ENCODE results near the gene LDB3.

Gene LDB3

DNA sequence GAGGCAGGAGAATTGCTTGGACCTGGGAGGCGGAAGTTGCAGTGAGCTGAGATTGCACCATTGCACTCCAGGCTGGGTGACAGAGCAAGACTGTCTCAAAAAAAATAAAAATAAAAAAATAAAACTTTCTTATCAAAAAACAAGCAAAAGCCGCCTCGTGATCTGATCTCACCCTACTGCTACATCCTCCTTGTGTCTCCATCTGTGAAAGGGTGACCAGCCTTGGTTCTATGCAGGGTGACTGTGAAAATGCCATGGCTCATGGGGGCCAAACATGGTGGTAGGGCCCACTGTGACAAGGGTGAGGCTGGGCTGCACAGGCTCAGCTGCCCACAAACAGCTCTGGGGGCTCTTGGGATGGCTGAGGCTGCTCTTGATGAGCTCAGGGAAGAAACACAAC lies 14.9 kb upstream of the LDB3 start:
- peaks cover 8% of the 10 kb centered on the region for H3K4me1 ChIP-seq (ENCODE audit: control insufficient read depth, insufficient read depth, low read length)
- CTCF ChIA-PET, result no interaction called here
- POLR2A ChIA-PET, result no interaction called here
- no peaks in the 10 kb centered on the region for H3K36me3 ChIP-seq (ENCODE audit: control insufficient read depth in 2 of 2, insufficient read depth in 1 of 2, low read length in 2 of 2)
- no peak overlapping the region for H3K27ac ChIP-seq (ENCODE audit: extremely low read depth, low read depth, low read length)
- no peak for TF ChIP-seq ZNF514 (tag by site-specific recombination; IDR thresholded peaks at IDR 0.05)
- no peak for TF ChIP-seq REPIN1 (tag by site-specific recombination; IDR thresholded peaks at IDR 0.05; ENCODE audit: low read depth)
- TF ChIP-seq, protein P1, sequence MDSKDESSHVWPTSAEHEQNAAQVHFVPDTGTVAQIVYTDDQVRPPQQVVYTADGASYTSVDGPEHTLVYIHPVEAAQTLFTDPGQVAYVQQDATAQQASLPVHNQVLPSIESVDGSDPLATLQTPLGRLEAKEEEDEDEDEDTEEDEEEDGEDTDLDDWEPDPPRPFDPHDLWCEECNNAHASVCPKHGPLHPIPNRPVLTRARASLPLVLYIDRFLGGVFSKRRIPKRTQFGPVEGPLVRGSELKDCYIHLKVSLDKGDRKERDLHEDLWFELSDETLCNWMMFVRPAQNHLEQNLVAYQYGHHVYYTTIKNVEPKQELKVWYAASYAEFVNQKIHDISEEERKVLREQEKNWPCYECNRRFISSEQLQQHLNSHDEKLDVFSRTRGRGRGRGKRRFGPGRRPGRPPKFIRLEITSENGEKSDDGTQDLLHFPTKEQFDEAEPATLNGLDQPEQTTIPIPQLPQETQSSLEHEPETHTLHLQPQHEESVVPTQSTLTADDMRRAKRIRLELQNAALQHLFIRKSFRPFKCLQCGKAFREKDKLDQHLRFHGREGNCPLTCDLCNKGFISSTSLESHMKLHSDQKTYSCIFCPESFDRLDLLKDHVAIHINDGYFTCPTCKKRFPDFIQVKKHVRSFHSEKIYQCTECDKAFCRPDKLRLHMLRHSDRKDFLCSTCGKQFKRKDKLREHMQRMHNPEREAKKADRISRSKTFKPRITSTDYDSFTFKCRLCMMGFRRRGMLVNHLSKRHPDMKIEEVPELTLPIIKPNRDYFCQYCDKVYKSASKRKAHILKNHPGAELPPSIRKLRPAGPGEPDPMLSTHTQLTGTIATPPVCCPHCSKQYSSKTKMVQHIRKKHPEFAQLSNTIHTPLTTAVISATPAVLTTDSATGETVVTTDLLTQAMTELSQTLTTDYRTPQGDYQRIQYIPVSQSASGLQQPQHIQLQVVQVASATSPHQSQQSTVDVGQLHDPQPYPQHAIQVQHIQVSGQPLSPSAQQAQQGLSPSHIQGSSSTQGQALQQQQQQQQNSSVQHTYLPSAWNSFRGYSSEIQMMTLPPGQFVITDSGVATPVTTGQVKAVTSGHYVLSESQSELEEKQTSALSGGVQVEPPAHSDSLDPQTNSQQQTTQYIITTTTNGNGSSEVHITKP (tag by site-specific recombination; IDR thresholded peaks at IDR 0.05), result peak; percentile 79
- H3K9me3 ChIP-seq (ENCODE audit: control insufficient read depth, insufficient read depth, low read depth, low read length), result no peaks in the 10 kb centered on the region
- H3K4me3 ChIP-seq (ENCODE audit: low read depth, low read length), result no peak overlapping the region

DNA sequence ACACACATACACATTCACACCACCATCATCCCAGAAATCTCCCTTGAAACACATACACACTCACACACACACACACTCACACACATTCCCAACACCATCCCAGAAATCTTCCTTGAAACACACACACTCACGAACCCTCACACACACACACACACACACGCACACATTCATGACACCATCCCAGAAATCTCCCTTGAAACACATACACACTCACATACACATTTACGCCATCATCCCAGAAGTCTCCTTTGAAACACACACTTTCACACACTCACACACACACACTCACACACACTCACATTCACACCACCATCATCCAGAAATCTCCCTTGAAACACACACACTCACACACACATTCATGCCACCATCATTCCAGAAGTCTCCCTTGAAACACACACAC lies 14.3 kb upstream of the LDB3 start:
- TF ChIP-seq ZNF521 (tag by site-specific recombination; IDR thresholded peaks at IDR 0.05) (0 out of 2 replicates have a peak, but pooled peaks have one; percentile 48), ZNF624 (tag by site-specific recombination; IDR thresholded peaks at IDR 0.05) (no peak), ZNF621 (tag by site-specific recombination; IDR thresholded peaks at IDR 0.05) (peak; percentile 86), ZNF169 (tag by site-specific recombination; IDR thresholded peaks at IDR 0.05) (no peak), ZNF707 (tag by site-specific recombination; IDR thresholded peaks at IDR 0.05) (peak; percentile 20; the same call in 1 of the 2 replicates), ZNF248 (tag by site-specific recombination; IDR thresholded peaks at IDR 0.05) (0 out of 2 replicates have a peak, but pooled peaks have one; percentile 77), ZNF19 (tag by site-specific recombination; IDR thresholded peaks at IDR 0.05; ENCODE audit: low read depth) (no peak), ZNF776 (tag by site-specific recombination; IDR thresholded peaks at IDR 0.05; ENCODE audit: borderline replicate concordance) (0 out of 2 replicates have a peak, but pooled peaks have one; percentile 88), ZNF510 (tag by site-specific recombination; IDR thresholded peaks at IDR 0.05; ENCODE audit: insufficient replicate concordance) (no peak), YY2 (tag by site-specific recombination; IDR thresholded peaks at IDR 0.05) (no peak; the same call in 1 of the 2 replicates)
- TF ChIP-seq, protein P2, sequence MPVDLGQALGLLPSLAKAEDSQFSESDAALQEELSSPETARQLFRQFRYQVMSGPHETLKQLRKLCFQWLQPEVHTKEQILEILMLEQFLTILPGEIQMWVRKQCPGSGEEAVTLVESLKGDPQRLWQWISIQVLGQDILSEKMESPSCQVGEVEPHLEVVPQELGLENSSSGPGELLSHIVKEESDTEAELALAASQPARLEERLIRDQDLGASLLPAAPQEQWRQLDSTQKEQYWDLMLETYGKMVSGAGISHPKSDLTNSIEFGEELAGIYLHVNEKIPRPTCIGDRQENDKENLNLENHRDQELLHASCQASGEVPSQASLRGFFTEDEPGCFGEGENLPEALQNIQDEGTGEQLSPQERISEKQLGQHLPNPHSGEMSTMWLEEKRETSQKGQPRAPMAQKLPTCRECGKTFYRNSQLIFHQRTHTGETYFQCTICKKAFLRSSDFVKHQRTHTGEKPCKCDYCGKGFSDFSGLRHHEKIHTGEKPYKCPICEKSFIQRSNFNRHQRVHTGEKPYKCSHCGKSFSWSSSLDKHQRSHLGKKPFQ (tag by site-specific recombination; IDR thresholded peaks at IDR 0.05), result 0 out of 2 replicates have a peak, but pooled peaks have one; percentile 68
- TF ChIP-seq, protein P3, sequence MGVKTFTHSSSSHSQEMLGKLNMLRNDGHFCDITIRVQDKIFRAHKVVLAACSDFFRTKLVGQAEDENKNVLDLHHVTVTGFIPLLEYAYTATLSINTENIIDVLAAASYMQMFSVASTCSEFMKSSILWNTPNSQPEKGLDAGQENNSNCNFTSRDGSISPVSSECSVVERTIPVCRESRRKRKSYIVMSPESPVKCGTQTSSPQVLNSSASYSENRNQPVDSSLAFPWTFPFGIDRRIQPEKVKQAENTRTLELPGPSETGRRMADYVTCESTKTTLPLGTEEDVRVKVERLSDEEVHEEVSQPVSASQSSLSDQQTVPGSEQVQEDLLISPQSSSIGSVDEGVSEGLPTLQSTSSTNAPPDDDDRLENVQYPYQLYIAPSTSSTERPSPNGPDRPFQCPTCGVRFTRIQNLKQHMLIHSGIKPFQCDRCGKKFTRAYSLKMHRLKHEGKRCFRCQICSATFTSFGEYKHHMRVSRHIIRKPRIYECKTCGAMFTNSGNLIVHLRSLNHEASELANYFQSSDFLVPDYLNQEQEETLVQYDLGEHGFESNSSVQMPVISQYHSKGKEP (tag by site-specific recombination; IDR thresholded peaks at IDR 0.05), result no peak
- TF ChIP-seq, protein P4, sequence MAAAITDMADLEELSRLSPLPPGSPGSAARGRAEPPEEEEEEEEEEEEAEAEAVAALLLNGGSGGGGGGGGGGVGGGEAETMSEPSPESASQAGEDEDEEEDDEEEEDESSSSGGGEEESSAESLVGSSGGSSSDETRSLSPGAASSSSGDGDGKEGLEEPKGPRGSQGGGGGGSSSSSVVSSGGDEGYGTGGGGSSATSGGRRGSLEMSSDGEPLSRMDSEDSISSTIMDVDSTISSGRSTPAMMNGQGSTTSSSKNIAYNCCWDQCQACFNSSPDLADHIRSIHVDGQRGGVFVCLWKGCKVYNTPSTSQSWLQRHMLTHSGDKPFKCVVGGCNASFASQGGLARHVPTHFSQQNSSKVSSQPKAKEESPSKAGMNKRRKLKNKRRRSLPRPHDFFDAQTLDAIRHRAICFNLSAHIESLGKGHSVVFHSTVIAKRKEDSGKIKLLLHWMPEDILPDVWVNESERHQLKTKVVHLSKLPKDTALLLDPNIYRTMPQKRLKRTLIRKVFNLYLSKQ (tag by site-specific recombination; IDR thresholded peaks at IDR 0.05; ENCODE audit: borderline replicate concordance), result no peak
- TF ChIP-seq, protein P5, sequence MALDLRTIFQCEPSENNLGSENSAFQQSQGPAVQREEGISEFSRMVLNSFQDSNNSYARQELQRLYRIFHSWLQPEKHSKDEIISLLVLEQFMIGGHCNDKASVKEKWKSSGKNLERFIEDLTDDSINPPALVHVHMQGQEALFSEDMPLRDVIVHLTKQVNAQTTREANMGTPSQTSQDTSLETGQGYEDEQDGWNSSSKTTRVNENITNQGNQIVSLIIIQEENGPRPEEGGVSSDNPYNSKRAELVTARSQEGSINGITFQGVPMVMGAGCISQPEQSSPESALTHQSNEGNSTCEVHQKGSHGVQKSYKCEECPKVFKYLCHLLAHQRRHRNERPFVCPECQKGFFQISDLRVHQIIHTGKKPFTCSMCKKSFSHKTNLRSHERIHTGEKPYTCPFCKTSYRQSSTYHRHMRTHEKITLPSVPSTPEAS (tag by site-specific recombination; IDR thresholded peaks at IDR 0.05), result peak; percentile 97
- TF ChIP-seq, protein P6, sequence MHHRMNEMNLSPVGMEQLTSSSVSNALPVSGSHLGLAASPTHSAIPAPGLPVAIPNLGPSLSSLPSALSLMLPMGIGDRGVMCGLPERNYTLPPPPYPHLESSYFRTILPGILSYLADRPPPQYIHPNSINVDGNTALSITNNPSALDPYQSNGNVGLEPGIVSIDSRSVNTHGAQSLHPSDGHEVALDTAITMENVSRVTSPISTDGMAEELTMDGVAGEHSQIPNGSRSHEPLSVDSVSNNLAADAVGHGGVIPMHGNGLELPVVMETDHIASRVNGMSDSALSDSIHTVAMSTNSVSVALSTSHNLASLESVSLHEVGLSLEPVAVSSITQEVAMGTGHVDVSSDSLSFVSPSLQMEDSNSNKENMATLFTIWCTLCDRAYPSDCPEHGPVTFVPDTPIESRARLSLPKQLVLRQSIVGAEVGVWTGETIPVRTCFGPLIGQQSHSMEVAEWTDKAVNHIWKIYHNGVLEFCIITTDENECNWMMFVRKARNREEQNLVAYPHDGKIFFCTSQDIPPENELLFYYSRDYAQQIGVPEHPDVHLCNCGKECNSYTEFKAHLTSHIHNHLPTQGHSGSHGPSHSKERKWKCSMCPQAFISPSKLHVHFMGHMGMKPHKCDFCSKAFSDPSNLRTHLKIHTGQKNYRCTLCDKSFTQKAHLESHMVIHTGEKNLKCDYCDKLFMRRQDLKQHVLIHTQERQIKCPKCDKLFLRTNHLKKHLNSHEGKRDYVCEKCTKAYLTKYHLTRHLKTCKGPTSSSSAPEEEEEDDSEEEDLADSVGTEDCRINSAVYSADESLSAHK (tag by site-specific recombination; IDR thresholded peaks at IDR 0.05), result peak; percentile 26; the same call in 1 of the 2 replicates
- TF ChIP-seq, protein P7, sequence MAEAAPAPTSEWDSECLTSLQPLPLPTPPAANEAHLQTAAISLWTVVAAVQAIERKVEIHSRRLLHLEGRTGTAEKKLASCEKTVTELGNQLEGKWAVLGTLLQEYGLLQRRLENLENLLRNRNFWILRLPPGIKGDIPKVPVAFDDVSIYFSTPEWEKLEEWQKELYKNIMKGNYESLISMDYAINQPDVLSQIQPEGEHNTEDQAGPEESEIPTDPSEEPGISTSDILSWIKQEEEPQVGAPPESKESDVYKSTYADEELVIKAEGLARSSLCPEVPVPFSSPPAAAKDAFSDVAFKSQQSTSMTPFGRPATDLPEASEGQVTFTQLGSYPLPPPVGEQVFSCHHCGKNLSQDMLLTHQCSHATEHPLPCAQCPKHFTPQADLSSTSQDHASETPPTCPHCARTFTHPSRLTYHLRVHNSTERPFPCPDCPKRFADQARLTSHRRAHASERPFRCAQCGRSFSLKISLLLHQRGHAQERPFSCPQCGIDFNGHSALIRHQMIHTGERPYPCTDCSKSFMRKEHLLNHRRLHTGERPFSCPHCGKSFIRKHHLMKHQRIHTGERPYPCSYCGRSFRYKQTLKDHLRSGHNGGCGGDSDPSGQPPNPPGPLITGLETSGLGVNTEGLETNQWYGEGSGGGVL (tag by site-specific recombination; IDR thresholded peaks at IDR 0.05), result peak; percentile 12; the same call in 1 of the 2 replicates
- Histone ChIP-seq H3K9me3 (ENCODE audit: control insufficient read depth, insufficient read depth, low read depth, low read length) (no peaks in the 10 kb centered on the region), H3K27ac (ENCODE audit: extremely low read depth, low read depth, low read length) (no peak overlapping the region), H3K4me3 (ENCODE audit: low read depth, low read length) (no peak overlapping the region), H3K4me1 (ENCODE audit: control insufficient read depth, insufficient read depth, low read length) (0 out of 2 replicates have a peak, but pooled peaks cover 4% of the 10 kb centered on the region), H3K36me3 (ENCODE audit: control insufficient read depth in 2 of 2, insufficient read depth in 1 of 2, low read length in 2 of 2) (no peaks in the 10 kb centered on the region)
- POLR2A ChIA-PET, result no interaction called here
- CTCF ChIA-PET, result interaction anchor here (0.9 kb wide), 1 partner anchor 13 kb away, joined by 3 read pairs; no protein-coding TSS in a partner anchor
